DMS114 treated with DMSO at 0.1 percent for 48 hours (cell line): Measurements from ENCODE around the gene ID4.

Source experiments
- DNase-seq: peaks from one replicate; lab custom pipeline; 2025; ENCODE audit not compliant: unreplicated experiment; lab: John Stamatoyannopoulos, UW

The ID4 gene, protein sequence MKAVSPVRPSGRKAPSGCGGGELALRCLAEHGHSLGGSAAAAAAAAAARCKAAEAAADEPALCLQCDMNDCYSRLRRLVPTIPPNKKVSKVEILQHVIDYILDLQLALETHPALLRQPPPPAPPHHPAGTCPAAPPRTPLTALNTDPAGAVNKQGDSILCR

GRCh38 chr6:19836799-19837510, at the start of gene ID4:
ID4 (plus strand) TSS chr6:19837370; CDS start chr6:19837755, 385 bp downstream.
- DNase-seq, result peak; percentile 98

GRCh38 chr6:19788686-19789085, 48.5 kb upstream of the ID4 start:
- DNase-seq, result no peak

DNA sequence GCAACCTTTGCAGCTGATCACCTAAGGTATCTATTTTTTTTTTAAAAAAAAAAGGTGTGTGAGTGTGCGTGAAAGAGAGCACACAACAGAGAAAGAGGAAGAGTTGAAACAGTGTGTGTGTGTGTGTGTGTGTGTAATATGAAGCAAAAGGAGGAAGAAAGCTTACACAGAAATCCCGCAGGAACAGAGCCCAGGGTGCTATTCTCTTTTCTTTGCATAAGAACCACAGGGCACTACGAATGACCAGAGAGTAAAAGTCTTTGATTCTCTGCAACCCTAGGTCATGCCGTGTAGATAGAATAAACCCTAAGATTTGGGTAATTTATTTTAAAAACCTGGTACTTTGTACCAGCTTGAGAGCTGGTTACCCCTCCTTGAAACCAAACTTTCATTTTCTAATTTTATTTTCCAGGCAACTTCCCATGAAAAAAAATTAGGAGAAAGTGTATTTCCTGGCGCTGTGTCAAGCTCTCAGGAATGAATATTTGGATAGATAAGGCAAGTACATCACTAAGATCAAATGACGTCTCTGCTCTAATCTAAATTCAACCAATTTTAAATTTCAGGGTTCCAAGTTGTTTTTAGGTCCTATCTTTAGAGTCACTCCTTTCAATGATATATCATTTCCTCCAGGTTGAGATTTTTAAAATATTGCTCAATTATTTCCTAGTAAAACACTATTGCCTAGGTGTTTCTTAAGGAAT, 47.9 kb upstream of the ID4 start:
- no peak for DNase-seq

DNA sequence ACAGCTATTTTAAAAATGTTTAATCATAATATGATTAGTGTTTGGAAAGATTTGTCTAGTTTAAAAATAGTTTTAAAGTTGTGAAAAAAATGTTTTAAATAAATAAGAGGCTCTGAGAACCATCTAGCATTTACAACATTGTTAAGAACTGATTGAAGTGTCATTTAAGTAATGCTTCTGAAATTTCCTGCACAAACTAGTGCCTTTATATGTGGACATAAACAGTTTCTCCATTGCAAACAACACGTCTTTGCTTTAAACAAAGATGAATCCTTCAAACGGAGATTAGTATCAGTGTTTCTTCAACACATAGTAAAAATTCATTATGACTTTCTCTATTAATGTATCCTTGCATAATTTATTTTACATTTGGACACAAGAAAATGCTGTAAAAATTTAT, 45.9 kb upstream of the ID4 start:
- no peak for DNase-seq

DNA sequence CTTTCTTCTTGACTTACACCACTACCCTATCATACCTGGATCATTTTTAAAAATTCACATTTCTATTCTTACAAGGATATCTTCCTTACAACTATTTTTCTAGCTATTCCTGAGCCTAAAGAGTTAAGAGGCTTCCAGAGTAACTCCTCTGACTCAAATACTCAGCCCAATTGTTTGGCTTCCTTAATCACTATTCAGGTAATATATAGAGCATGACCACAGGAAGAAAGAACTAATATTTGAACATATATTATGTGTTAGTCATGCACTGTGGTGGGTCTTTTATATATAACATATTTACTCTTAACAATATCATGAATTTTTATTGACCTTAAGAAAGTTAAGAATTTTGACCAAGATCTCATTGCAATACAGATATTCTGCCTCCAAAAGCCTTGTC, 42.0 kb upstream of the ID4 start:
- DNase-seq, result no peak

- no peak for DNase-seq
Measured at GRCh38 chr6:19796452-19796851, 40.7 kb upstream of the ID4 start.

GRCh38 chr6:19798362-19798761, 38.8 kb upstream of the ID4 start:
- no peak for DNase-seq

- DNase-seq, result peak; percentile 71
Measured at GRCh38 chr6:19802656-19803055, 34.5 kb upstream of the ID4 start.

- DNase-seq, result peak; percentile 62
Measured at GRCh38 chr6:19803331-19804204, 33.6 kb upstream of the ID4 start.

- peak; percentile 93 for DNase-seq
Measured at GRCh38 chr6:19804205-19805128, 32.7 kb upstream of the ID4 start.

GRCh38 chr6:19805129-19805481, 32.1 kb upstream of the ID4 start:
- DNase-seq, result peak; percentile 71

DNA sequence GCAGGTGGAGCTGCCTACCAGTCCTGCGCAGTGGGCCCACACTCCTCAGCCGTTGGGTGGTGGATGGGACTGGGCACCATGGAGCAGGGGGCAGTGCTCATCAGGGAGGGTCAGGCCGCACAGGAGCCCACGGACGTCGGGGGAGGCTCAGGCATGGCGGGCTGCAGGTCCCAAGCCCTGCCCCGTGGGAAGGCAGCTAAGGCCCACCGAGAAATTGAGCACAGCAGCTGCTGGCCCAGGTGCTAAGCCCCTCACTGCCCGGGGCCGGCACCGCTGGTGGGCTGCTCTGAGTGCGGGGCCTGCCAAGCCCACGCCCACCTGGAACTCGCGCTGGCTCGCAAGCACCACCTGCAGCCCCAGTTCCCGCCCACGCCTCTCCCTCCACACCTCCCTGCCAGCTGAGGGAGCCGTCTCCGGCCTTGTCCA, 30.2 kb upstream of the ID4 start:
- no peak for DNase-seq

DNA sequence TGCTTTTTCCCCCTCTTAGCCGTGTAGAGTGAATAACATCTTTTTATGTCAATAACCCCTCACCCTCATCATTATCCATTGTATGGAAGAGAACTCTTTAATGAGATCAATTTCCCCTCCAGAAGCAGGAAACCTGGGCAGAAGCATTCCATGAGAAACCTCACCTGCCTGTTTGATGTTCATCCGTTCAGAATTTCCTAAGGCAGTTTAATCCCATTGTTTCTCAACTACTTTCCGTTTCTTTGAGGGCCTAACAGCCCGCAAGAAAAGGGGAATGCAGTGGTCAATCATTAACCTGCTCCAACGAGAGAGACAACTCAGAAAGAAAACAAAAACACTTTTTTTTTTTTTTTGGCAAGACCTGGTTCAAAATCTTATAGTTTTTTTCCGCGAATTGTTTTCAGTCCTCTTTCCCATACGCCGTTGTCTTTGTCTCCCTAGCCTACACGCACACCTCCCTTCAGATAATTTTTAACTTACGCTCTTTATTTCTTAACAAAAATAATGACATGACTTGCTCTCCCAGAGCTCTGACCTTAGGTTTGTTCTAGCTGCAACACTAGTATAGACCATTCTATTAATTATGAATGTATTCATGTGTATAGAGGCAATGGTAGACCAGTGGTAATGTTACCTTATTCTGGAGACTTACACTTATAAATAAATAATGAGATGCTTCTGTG, 25.6 kb upstream of the ID4 start:
- DNase-seq, result no peak

DNA sequence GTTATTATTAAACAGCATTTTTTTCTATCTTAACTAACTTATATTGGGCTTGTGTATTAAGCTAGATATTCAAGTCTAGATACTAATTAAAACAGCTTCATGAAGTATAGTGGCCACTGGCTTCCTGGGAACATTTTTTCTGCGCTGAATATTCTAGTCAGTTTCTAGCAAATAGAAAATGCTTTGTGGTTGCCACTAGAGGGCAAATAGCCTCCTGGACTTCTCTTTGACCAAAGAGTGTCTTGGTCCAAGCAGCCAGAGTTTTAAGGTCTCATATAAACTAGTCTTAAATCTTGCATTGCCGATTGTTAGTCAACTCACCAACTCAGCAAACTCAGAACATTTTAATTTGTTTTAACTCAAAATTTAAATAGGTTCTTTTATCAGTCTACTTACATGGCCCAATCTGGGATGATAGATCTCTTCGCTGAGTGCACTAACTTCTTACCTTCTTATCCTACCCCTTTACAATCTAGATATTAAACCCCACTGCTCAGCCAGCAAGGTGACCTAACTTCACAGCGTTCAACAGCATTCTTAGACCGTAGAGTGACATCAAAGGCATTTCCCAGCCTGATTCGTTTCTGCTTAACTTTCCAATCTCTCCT, 24.6 kb upstream of the ID4 start:
- peak; percentile 71 for DNase-seq

DNA sequence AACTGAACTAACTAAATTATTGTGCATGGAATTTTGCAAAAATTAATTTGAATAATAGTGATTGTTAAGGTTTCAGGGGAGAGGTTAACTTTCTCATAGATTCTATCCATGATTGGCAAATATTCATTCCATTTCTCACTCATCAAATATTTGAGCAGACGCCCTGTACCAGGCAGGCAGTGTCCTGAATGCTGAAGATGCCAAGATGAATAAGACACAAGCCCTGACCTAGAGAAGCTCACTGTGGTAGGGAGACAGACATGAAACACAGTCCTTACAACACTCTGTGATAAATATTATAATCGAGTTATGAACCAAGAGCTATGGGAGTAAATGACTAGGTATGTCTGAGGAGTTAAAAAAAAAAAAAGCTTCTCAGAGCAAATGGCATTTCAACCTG, 18.4 kb upstream of the ID4 start:
- no peak for DNase-seq

- DNase-seq, result no peak
Measured at GRCh38 chr6:19824058-19824807, 12.9 kb upstream of the ID4 start.

DNA sequence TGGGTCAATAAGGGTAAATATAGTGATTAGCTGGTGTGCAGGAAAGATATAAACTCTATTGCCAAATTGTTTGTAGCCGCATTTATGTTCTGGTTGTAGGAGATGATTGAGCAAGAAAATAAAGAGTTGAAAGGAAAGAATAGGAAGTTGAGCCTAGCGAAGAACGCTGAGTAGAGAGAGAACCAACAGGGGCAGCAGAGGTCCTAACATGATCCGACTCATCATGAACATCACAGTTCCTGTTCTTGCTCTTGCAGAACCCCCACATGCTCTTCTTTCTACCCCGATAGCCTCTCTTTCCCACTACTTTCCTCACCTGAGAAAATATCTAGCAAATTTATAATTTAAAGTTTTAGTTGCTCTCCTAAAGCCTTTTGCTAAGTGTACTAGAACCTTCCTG, 9.9 kb upstream of the ID4 start:
- no peak for DNase-seq

DNA sequence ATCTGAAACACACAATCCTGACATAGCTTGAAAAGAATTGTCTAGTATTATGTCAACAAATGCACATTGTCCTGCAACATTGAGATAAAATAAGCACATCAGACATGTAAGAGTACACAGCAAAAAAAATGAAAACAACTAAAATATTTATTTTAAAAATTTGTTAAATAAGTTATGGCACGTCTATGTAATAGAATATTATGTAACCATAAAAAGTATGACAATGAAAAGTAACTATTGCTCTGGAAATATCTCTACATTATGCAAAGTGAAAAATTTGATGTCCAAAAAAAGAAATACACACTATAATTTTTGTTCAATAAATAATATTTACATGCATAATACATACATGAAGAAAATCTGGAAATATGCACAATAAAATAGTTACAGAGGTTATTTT, 9.3 kb upstream of the ID4 start:
- no peak for DNase-seq

DNA sequence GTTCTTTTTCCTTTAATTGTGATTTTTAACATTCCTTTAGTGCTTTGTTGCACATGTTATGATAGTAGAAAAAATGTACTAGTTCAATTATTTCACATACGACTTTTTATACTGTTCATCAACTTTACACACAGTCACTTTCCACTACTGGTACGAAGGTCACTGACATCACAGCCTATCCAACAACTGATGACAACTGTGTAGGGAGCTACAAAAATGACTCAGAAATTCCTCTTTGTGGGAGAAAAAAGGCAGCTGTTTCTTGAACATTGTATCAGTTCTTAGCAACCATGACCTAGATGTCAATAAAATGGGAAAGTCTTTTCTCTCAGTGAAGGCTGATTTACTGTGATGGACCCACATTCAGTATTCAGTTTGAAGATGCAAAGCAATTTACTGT, 7.0 kb upstream of the ID4 start:
- DNase-seq, result no peak
